ENCODE data around the gene RFX2. TPM values are rescaled to one million over a fixed set of nuclear protein-coding genes. Genes with fewer than 3 reads are reported as not detected.

RFX2 gene
- total RNA-seq, 4 donors from 2014 or later, result 25.5 to 49.9 (median 32.8) TPM

DNA sequence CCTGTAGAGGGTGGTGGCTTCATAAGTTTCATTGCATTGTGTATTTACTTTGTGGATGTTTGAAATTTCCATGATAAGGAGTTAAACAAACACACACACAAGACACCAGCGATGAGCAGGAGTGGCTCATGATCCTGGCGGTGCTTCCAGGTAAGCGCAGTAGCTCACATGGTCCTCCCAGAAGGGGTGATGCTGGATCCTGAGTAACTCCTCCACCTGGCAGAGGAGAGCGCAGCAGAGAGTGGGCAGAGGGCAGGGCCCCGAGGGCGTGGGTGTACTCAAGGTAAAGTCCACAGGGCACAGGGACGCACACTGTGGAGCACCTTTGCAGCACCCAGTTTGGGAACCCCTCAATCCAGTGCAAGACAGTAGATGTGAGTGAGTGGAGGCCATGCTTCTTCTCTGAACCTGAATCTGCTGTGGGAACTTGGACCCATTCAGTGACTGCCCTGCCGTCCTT, 54.0 kb downstream of the RFX2 start:
- intact Hi-C loops (cut with DNase I), result loop anchor here (2.0 kb wide), 1 partner anchor 52 kb away; no protein-coding TSS in a partner anchor
- no peak for DNase-seq (ENCODE audit: extremely low spot score)
- H3K4me3 ChIP-seq, result peak overlapping the region; percentile 37 to 42 (median 38)

DNA sequence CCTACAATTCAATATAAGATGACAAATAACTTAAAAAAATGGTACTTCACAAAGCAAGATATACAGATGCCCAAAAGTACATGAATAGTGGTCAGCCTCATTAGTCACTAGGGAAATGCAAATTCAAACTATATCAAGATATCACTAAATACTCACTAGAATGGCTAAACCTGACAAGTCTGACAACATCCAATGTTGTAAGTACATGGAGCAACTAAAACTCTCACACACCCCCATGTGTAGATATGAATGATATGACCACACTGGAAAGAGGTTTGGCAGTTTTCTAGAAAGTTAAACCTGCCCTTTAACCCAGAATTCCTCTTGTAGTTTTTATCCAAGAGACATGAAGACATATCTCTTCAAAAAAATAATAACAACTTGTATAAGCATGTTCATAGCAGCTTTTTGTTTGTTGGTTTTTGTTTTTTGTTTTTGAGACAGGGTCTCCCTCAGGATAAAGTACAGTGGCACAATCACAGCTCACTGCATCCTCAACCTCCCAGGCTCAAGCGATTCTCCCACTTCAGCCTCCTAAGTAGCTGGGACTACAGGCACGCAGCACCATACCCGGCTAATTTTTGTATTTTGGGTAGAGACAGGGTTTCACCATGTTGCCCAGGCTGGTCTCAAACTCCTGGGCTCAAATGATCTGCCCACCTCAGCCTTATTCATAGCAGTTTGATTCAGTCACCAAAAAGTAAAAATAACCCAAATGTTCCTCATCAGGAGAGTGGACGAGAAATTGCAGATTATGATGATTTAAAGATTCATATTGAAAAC, 55.1 kb downstream of the RFX2 start:
- Histone ChIP-seq H3K27me3 (no peaks in the 10 kb centered on the region), H3K27ac (replicated peaks in 1 of 4) (peak overlapping the region; percentile 92 to 94 (median 94)), H3K4me1 (peaks cover 36 to 81% (median 70%) of the 10 kb centered on the region in 4 donors), H3K36me3 (no peaks in the 10 kb centered on the region), H3K9me3 (no peaks in the 10 kb centered on the region), H3K4me3 (no peak overlapping the region)
- 89% methylated on average over 4 of the region's 4 CpGs for WGBS
- intact Hi-C loops (cut with DNase I), result no loop called here
- peak; percentile 53 for DNase-seq (ENCODE audit: extremely low spot score)
- no peak for TF ChIP-seq EP300 (IDR thresholded peaks at IDR 0.05)
- no peak for TF ChIP-seq POLR2A (IDR thresholded peaks at IDR 0.05; ENCODE audit: low read depth)
- TF ChIP-seq, protein P1, sequence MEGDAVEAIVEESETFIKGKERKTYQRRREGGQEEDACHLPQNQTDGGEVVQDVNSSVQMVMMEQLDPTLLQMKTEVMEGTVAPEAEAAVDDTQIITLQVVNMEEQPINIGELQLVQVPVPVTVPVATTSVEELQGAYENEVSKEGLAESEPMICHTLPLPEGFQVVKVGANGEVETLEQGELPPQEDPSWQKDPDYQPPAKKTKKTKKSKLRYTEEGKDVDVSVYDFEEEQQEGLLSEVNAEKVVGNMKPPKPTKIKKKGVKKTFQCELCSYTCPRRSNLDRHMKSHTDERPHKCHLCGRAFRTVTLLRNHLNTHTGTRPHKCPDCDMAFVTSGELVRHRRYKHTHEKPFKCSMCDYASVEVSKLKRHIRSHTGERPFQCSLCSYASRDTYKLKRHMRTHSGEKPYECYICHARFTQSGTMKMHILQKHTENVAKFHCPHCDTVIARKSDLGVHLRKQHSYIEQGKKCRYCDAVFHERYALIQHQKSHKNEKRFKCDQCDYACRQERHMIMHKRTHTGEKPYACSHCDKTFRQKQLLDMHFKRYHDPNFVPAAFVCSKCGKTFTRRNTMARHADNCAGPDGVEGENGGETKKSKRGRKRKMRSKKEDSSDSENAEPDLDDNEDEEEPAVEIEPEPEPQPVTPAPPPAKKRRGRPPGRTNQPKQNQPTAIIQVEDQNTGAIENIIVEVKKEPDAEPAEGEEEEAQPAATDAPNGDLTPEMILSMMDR (IDR thresholded peaks at IDR 0.05), result no peak
- TF ChIP-seq POLR2AphosphoS5 (IDR thresholded peaks at IDR 0.05), result no peak

More for the DNA sequence above, 54.0 kb downstream of the RFX2 start:
- H3K27ac ChIP-seq (replicated peaks in 1 of 4), result peak overlapping the region; percentile 92 to 94 (median 94)
- H3K36me3 ChIP-seq, result no peaks in the 10 kb centered on the region
- H3K9me3 ChIP-seq, result no peaks in the 10 kb centered on the region
- no peaks in the 10 kb centered on the region for H3K27me3 ChIP-seq
- 75% methylated on average over 8 of the region's 8 CpGs for WGBS
- TF ChIP-seq POLR2A (IDR thresholded peaks at IDR 0.05; ENCODE audit: low read depth), result no peak
- TF ChIP-seq EP300 (IDR thresholded peaks at IDR 0.05), result no peak
- peaks cover 48 to 91% (median 78%) of the 10 kb centered on the region in 4 donors for H3K4me1 ChIP-seq

DNA sequence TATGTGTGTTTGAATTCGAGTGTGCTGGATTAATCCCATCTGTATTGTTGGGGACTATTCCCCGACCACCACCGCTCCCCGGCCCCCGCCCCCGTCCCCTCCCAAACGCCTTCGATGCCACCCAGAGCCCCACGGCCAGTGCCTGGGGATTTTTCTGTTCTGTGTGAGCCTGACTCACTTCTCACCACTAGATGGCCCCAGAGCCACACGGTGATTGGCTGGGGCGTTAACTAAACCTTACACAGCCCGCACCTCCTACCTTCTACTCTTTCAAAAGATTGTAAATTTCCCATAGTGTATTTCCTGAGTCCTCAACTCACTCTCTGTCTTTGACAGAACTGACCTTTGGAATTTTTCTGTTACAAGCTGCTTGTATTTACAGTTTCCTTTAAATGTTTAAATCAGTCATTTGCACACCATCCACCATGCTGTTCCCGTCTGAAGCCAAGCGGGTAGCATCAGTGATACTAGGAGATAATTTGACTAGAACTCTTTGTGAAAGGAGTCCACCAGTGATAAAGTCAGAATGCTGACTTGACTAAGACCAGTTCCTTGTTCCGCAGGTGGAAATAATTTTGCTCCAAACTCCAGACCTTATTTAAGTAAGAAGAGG, 61.4 kb downstream of the RFX2 start:
- Histone ChIP-seq H3K27me3 (no peaks in the 10 kb centered on the region), H3K36me3 (peaks cover 9 to 14% (median 13%) of the 10 kb centered on the region in 4 donors), H3K4me1 (peaks cover 16 to 56% (median 41%) of the 10 kb centered on the region in 4 donors), H3K9me3 (no peaks in the 10 kb centered on the region), H3K4me3 (peak overlapping the region; percentile 18 to 33 (median 20)), H3K27ac (replicated peaks in 1 of 4) (peak overlapping the region; percentile 69 to 92 (median 77))
- DNase-seq (ENCODE audit: extremely low spot score), result peak; percentile 93
- TF ChIP-seq POLR2AphosphoS5 (IDR thresholded peaks at IDR 0.05) (peak in 1 of 2 donors; percentile 54), EP300 (IDR thresholded peaks at IDR 0.05) (no peak)
- TF ChIP-seq, protein P1 (IDR thresholded peaks at IDR 0.05), result peak; percentile 87 to 90 (median 89)
- WGBS, result 17% methylated on average over 15 of the region's 15 CpGs
- intact Hi-C loops (cut with DNase I), result loop anchor here (10.0 kb wide), 2 partner anchors 166 to 226 kb away; partner anchors contain the start of gene MLLT1

DNA sequence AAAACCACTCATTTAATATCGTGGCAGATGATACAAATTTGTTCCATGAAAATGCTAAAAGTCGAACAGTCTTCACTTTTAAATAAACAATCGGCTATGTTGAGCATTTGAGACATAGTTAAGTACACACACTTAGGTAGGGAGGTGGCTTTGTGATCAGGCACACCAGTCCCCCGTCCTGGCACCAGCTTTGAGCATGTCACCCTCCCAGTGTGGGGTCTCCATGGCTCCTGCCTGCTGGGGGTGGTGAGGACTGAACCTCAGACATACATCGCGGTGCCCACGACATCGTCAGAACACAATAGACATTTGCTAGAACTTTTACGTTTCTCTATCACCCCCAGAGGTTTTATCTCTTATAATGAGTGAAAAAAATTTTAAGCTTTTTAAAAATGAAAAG, 62.0 kb downstream of the RFX2 start:
- Histone ChIP-seq H3K4me1 (peaks cover 16 to 53% (median 37%) of the 10 kb centered on the region in 4 donors), H3K27ac (replicated peaks in 1 of 4) (peak overlapping the region; percentile 69 to 92 (median 77)), H3K27me3 (no peaks in the 10 kb centered on the region), H3K4me3 (peak overlapping the region; percentile 18 to 33 (median 20)), H3K9me3 (no peaks in the 10 kb centered on the region), H3K36me3 (peaks cover 13 to 20% (median 18%) of the 10 kb centered on the region in 4 donors)
- no peak for TF ChIP-seq EP300 (IDR thresholded peaks at IDR 0.05)
- peak; percentile 64 for DNase-seq (ENCODE audit: extremely low spot score)
- 24% methylated on average over 9 of the region's 9 CpGs for WGBS
- intact Hi-C loops (cut with DNase I), result loop anchor here (10.0 kb wide), 2 partner anchors 166 to 226 kb away; partner anchors contain the start of gene MLLT1

DNA sequence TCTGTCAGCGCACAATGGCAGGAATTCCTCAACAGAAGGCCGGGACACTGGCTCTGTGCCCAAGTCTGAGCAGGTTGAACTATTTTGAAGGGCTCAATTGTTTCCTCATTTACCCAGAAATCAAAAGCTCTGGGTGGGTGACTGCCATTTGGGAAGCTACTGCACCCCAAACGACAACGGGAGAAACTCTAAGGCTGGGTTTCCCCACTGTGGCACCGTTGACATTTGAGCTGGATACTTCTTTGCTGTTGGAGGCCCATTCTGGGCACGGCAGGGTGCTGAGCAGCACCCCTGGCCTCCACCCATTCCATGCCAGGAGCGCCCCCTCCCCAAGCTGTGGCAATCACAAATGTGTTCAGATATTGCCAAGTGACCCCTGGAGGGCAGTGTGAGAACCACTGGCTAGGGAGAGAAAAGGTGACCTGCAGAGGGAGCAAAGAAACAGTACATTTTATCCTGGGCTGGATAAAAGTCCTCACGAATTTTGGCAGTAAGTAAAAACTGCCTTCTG, 62.5 kb downstream of the RFX2 start:
- H3K27me3 ChIP-seq, result no peaks in the 10 kb centered on the region
- WGBS, result 26% methylated on average over 8 of the region's 8 CpGs
- peaks cover 16 to 25% (median 22%) of the 10 kb centered on the region in 4 donors for H3K36me3 ChIP-seq
- intact Hi-C loops (cut with DNase I), result loop anchor here (1.0 to 10.0 kb wide), 3 partner anchors 78 to 227 kb away; partner anchors contain the start of gene MLLT1
- peaks cover 16 to 47% (median 34%) of the 10 kb centered on the region in 4 donors for H3K4me1 ChIP-seq
- H3K9me3 ChIP-seq, result no peaks in the 10 kb centered on the region
- H3K4me3 ChIP-seq, result peak overlapping the region in 2 of 4 donors; percentile 18 to 23
- H3K27ac ChIP-seq (replicated peaks in 1 of 4), result peak overlapping the region; percentile 69 to 92 (median 77)
- TF ChIP-seq POLR2AphosphoS5 (IDR thresholded peaks at IDR 0.05) (peak; percentile 11 to 15), EP300 (IDR thresholded peaks at IDR 0.05) (no peak), POLR2A (IDR thresholded peaks at IDR 0.05; ENCODE audit: low read depth) (no peak)
- TF ChIP-seq, protein P1 (IDR thresholded peaks at IDR 0.05), result peak; percentile 79 to 93 (median 85)
- DNase-seq (ENCODE audit: extremely low spot score), result peak; percentile 87
